ENCODE measurements around the gene LIPT1.

DNA sequence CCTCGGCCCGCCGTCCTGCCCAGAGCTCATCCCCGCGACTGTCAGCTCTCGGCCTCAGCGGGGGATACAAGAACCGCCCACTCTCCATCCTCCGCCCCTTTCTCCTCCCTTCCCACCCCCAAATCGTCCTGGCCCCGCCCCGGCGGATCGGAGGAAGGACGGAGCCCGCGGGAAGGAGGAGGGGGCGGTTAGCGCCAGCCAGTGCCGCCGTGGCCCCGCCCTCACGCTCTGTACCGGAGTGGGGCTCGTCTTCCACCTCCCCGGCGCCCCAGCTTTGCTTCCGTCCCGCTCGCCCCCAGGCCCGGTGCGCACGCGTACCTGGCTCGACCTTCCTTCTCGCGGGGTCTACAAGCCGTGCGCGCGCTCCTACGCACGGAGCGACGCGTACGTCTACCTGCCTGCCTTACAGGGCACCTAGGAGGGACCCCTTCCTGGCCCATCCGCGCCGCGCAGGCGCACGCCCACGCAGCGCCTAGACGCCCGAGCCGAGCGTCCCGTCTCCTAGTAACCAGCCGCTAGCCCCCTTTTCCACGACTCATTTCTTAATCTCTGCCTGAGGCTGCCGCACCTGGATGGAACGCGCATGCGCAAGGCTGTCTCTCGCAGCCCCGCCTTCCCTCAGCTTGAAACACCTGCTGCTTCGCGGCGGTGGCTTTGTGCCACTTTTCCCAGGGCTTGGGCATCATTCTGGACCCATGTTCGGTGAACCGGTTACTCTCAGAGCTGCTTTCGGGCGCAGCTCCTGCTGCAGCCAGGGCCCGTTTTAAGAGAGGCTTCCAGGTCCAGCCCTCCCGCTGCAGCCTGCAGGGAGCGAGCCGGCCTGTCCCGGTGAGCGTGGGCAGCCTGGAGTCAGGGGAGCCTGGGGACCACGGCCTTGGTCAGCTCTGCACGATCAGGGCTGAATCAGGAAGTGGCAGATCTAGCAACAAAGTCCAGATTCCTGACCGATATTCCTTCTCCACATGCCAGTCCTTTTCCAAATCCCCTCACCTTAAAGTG is 13.4 kb upstream of the LIPT1 start, which contains the start of gene C2orf15:
- TF ChIP-seq EZH2phosphoT487 (IDR thresholded peaks at IDR 0.05; ENCODE audit: low read depth): no peak
- TF ChIP-seq, protein P1, sequence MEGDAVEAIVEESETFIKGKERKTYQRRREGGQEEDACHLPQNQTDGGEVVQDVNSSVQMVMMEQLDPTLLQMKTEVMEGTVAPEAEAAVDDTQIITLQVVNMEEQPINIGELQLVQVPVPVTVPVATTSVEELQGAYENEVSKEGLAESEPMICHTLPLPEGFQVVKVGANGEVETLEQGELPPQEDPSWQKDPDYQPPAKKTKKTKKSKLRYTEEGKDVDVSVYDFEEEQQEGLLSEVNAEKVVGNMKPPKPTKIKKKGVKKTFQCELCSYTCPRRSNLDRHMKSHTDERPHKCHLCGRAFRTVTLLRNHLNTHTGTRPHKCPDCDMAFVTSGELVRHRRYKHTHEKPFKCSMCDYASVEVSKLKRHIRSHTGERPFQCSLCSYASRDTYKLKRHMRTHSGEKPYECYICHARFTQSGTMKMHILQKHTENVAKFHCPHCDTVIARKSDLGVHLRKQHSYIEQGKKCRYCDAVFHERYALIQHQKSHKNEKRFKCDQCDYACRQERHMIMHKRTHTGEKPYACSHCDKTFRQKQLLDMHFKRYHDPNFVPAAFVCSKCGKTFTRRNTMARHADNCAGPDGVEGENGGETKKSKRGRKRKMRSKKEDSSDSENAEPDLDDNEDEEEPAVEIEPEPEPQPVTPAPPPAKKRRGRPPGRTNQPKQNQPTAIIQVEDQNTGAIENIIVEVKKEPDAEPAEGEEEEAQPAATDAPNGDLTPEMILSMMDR (IDR thresholded peaks at IDR 0.05; ENCODE audit: low read depth, low read length): no peak

Measured in OCI-LY3 (cell line).